Germinal center (tissue), 1 donor: ENCODE results near the gene PCDHB6.
"Not testable (repeated sequence)": the region's sequence is repeated elsewhere in the genome, so short reads cannot be mapped to it uniquely, and the experiment has no call there.

Experiments
- DNase-seq: peaks from one replicate; pipeline ENCODE4 v3.0.0; 2012; ENCODE audit warnings: mixed read lengths, low spot score

Gene PCDHB6

DNA sequence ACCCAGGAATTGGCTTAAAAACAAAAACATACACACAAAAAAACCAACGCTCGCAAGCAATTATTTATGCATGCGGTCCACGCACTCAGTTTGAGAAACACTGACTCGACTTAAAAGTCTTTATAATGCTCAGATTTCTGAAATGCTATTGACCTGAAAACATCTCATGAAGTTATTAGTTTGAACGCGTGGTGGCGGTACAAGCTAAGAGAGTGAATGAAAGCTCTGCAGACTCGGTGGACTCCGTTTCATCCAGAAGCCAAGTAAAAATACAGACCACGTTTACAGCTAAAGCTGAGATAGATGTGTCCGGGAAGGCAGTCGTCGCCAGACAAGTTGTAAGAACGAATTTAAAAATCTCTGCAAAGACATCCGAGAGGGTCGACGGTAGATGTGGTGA is at the start of gene PCDHB6:
PCDHB6 (plus strand) TSS at position 246 of the 400 bp plus-strand sequence. CDS start 201 bp downstream, outside the sequence.
- no peak for DNase-seq

GRCh38 chr5:141100243-141100805 is 49.5 kb upstream of the PCDHB6 start, which contains the start of gene PCDHB3:
TSS of gene PCDHB3 (plus strand) at chr5:141100473. CDS start at chr5:141100650, 177 bp downstream.
- DNase-seq, result no peak

GRCh38 chr5:141101059-141101458 is 48.8 kb upstream of the PCDHB6 start:
- DNase-seq, result no peak

- DNase-seq, result not testable (repeated sequence)
These were observed 47.8 kb upstream of the PCDHB6 start for GRCh38 chr5:141102070-141102469.

GRCh38 chr5:141102471-141102870 is 47.4 kb upstream of the PCDHB6 start:
- not testable (repeated sequence) for DNase-seq

DNA sequence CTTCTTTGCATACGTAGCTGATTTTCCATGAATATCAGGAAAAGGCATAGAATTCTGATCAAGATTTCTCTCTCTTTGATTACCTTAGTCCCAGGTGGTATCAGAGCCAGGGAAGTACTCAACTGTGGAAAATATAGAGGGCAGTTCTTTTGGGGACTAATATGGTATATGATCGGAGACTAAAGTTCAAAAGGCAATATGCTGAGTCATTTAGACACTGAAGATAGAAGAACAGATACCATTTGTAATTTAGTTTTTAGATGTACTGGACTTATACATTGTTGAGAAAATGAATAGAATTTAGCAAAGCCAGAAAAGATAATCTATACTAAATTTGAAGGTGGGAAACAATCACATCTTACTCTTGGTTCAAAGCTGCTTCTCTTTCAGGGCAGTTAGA is 44.5 kb upstream of the PCDHB6 start:
- no peak for DNase-seq

- no peak for DNase-seq
These were observed 30.6 kb upstream of the PCDHB6 start for GRCh38 chr5:141119250-141119649.

- no peak for DNase-seq
These were observed 28.3 kb upstream of the PCDHB6 start, which contains the start of gene PCDHB4 for GRCh38 chr5:141121563-141121962. TSS of gene PCDHB4 (plus strand) at chr5:141121818. CDS start at chr5:141121999, 181 bp downstream.

DNA sequence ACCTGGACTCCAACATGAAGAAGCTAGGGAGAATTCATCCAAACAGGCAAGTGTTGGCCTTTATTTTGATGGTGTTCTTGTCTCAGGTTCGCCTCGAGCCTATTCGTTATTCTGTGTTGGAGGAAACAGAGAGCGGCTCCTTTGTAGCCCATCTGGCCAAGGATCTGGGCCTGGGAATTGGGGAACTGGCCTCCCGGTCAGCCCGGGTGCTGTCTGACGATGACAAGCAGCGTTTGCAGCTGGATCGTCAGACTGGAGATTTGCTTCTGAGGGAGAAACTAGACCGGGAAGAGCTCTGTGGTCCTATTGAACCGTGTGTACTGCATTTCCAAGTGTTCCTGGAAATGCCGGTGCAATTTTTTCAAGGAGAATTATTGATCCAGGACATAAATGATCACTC is 27.9 kb upstream of the PCDHB6 start:
- no peak for DNase-seq

DNA sequence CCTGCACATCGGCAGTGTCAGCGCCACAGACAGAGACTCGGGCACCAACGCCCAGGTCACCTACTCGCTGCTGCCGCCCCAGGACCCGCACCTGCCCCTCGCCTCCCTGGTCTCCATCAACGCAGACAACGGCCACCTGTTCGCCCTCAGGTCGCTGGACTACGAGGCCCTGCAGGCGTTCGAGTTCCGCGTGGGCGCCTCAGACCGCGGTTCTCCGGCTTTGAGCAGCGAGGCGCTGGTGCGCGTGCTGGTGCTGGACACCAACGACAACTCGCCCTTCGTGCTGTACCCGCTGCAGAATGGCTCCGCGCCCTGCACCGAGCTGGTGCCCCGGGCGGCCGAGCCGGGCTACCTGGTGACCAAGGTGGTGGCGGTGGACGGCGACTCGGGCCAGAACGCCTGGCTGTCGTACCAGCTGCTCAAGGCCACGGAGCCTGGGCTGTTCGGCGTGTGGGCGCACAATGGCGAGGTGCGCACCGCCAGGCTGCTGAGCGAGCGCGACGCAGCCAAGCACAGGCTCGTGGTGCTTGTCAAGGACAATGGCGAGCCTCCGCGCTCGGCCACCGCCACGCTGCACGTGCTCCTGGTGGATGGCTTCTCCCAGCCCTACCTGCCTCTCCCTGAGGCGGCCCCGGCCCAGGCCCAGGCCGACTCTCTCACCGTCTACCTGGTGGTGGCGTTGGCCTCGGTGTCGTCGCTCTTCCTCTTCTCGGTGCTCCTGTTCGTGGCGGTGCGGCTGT is 26.3 kb upstream of the PCDHB6 start:
- DNase-seq, result not testable (repeated sequence)

DNA sequence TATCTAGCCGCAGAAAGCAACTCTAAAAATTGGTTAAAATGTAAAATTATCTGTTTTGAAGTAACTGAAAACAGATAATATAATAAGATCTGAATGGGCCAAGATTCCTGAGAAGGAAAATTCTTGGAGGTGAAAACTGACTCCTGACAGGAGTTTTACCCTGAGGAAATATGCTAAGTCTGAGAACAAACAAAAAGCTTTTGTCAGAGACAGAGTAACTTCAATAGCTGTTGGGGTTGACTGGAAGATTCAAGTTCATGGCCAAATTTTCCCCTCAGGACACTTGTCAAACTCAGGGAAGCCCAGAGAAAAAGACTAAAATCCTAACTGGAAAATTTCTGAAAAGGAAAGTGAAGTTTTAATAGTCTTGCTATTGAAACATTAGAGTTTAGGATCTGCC is 22.6 kb upstream of the PCDHB6 start:
- no peak for DNase-seq

GRCh38 chr5:141135030-141135717 is 14.7 kb upstream of the PCDHB6 start, which contains the start of gene PCDHB5:
TSS of gene PCDHB5 (plus strand) at chr5:141135206. CDS start at chr5:141135435, 229 bp downstream.
- no peak for DNase-seq

DNA sequence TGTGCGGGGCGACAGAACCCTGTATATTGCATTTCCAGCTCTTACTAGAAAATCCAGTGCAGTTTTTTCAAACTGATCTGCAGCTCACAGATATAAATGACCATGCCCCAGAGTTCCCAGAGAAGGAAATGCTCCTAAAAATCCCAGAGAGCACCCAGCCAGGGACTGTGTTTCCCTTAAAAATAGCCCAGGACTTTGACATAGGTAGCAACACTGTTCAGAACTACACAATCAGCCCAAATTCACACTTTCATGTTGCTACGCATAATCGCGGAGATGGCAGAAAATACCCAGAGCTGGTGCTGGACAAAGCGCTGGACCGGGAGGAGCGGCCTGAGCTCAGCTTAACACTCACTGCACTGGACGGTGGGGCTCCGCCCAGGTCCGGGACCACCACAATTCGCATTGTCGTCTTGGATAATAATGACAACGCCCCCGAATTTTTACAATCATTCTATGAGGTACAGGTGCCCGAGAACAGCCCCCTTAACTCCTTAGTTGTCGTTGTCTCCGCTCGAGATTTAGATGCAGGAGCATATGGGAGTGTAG is 14.1 kb upstream of the PCDHB6 start:
- no peak for DNase-seq

GRCh38 chr5:141137346-141137745 is 12.5 kb upstream of the PCDHB6 start:
- not testable (repeated sequence) for DNase-seq

DNA sequence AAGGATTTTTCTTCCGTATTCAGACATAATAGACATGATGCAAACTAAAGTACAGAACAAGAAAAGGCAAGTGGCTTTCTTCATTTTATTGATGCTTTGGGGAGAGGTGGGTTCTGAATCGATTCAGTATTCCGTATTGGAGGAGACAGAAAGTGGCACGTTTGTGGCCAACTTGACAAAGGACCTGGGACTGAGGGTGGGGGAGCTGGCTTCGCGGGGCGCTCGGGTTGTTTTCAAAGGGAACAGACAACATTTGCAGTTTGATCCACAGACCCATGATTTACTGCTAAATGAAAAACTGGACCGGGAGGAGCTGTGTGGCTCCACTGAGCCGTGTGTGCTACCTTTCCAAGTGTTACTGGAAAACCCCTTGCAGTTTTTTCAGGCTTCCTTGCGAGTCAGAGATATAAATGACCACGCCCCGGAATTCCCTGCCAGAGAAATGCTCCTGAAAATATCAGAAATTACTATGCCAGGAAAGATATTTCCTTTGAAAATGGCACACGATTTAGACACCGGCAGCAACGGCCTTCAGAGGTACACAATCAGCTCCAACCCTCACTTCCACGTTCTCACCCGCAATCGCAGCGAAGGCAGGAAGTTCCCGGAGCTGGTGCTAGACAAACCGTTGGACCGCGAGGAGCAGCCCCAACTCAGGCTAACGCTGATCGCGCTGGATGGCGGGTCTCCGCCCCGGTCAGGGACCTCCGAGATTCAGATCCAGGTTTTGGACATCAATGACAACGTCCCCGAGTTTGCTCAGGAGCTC is 551 bp downstream of the PCDHB6 start:
- DNase-seq, result no peak

- no peak for DNase-seq
These were observed 1.1 kb downstream of the PCDHB6 start for GRCh38 chr5:141150993-141151325.

DNA sequence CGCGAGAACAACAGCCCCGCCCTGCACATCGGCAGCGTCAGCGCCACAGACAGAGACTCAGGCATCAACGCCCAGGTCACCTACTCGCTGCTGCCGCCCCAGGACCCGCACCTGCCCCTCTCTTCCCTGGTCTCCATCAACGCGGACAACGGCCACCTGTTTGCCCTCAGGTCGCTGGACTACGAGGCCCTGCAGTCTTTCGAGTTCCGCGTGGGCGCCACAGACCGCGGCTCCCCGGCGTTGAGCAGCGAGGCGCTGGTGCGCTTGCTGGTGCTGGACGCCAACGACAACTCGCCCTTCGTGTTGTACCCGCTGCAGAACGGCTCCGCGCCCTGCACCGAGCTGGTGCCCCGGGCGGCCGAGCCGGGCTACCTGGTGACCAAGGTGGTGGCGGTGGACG is 1.8 kb downstream of the PCDHB6 start:
- DNase-seq, result not testable (repeated sequence)

GRCh38 chr5:141152096-141152495 is 2.2 kb downstream of the PCDHB6 start:
- not testable (repeated sequence) for DNase-seq

- DNase-seq, result no peak
These were observed 5.9 kb downstream of the PCDHB6 start for GRCh38 chr5:141155540-141156374.

- not testable (repeated sequence) for DNase-seq
These were observed 7.5 kb downstream of the PCDHB6 start for GRCh38 chr5:141157356-141157755.

- not testable (repeated sequence) for DNase-seq
These were observed 8.0 kb downstream of the PCDHB6 start for GRCh38 chr5:141157901-141158300.
